Endothelial cell of umbilical vein (primary cell): ENCODE measurements around the gene OR52I2. TPM values are rescaled to one million over a fixed set of nuclear protein-coding genes. Genes with fewer than 3 reads are reported as not detected.

ENCODE experiments used
- BruUV-seq: library from RNA; stranded (reverse); fragments of 400-500 nt; replicated peaks from 2 replicates; lab custom pipeline; 2021; lab: Mats Ljungman, UMichigan
- CTCF ChIA-PET: fragments of 300-600, 350-600 bp; sonication (Branson Sonifier 250); formaldehyde crosslinking; loops from one replicate; lab custom pipeline; 2021; ENCODE audit warnings: antibody characterized with exemption, inconsistent platforms; lab: Charles Lee
- POLR2A ChIA-PET: fragments of 300-600, 350-600 bp; sonication (Branson Sonifier 250); formaldehyde crosslinking; loops from one replicate; lab custom pipeline; 2021; ENCODE audit warnings: antibody characterized with exemption, inconsistent platforms; lab: Charles Lee
- DNase-seq: peaks from one replicate; pipeline ENCODE4 v3.0.0-alpha.2; 2011; ENCODE audit warnings: low read depth, low spot score
- FAIRE-seq: peaks from 2 replicates; lab custom pipeline; 2011; peaks lifted over from hg19 to GRCh38; lab: Jason Lieb, UNC
- H2AFZ ChIP-seq: 2 replicates; pipeline ENCODE4 v1.6.0; 2012; ENCODE audit warnings: low read depth, low read length, control low read depth, inconsistent platforms
- H3K27ac ChIP-seq: 2 replicates; pipeline ENCODE4 v1.5.1; 2011; ENCODE audit warnings: low read depth, mild to moderate bottlenecking, control low read depth, low read length, moderate library complexity; ENCODE audit not compliant: insufficient read depth
- H3K27me3 ChIP-seq, 2 experiments: 2 replicates each; pipeline versions ENCODE4 v1.6.0 to v1.6.1; 2011; ENCODE audit warnings: low read length in 2 of 2, mixed read lengths in 1 of 2; ENCODE audit not compliant: control insufficient read depth in 2 of 2, insufficient read depth in 2 of 2
- H3K36me3 ChIP-seq, 2 experiments: 2 replicates in 1 of 2; 3 replicates in 1 of 2; pipeline ENCODE4 v1.5.1; 2011; ENCODE audit warnings: low read length in 2 of 2, mild to moderate bottlenecking in 1 of 2, moderate library complexity in 1 of 2; ENCODE audit not compliant: control insufficient read depth in 2 of 2, insufficient read depth in 2 of 2; ENCODE audit errors: extremely low read depth in 1 of 2
- H3K4me1 ChIP-seq: 3 replicates; pipeline ENCODE4 v1.5.1; 2011; ENCODE audit warnings: mild to moderate bottlenecking, low read length; ENCODE audit not compliant: control insufficient read depth, insufficient read depth; ENCODE audit errors: extremely low read depth
- H3K4me2 ChIP-seq: 2 replicates; pipeline ENCODE4 v1.6.1; 2011; ENCODE audit warnings: low read length, control low read depth, mixed read lengths; ENCODE audit not compliant: insufficient read depth
- H3K4me3 ChIP-seq, 3 experiments: fragments of 200-600 bp in 1 of 3; sonication (generic), shearing (Covaris generic) in 1 of 3; replicated peaks in 1 of 3; 2 replicates each; pipeline ENCODE4 v1.5.1; 2011 to 2016; ENCODE audit warnings: control low read depth in 3 of 3, low read length in 3 of 3, mild to moderate bottlenecking in 2 of 3, inconsistent platforms in 1 of 3, low read depth in 1 of 3, moderate library complexity in 1 of 3; ENCODE audit not compliant: insufficient read depth in 1 of 3
- H3K79me2 ChIP-seq: 2 replicates; pipeline ENCODE4 v1.6.0; 2012; ENCODE audit warnings: low read length, inconsistent platforms; ENCODE audit not compliant: control insufficient read depth, insufficient read depth
- H3K9ac ChIP-seq: replicated peaks from 2 replicates; pipeline ENCODE3; 2011; ENCODE audit warnings: low read length, control low read depth; ENCODE audit not compliant: insufficient read depth; ENCODE audit errors: extremely low read depth
- H3K9me1 ChIP-seq: replicated peaks from 3 replicates; pipeline ENCODE4 v1.6.0; 2011; ENCODE audit warnings: mild to moderate bottlenecking, low read length; ENCODE audit not compliant: control insufficient read depth, insufficient read depth; ENCODE audit errors: extremely low read depth
- H3K9me3 ChIP-seq: replicated peaks from 2 replicates; pipeline ENCODE4 v1.5.1; 2012; ENCODE audit warnings: low read length, inconsistent platforms; ENCODE audit not compliant: control insufficient read depth, insufficient read depth
- H4K20me1 ChIP-seq: replicated peaks from 2 replicates; pipeline ENCODE3; 2011; ENCODE audit warnings: mild to moderate bottlenecking, low read length; ENCODE audit not compliant: control insufficient read depth, insufficient read depth; ENCODE audit errors: extremely low read depth
- CTCF ChIP-seq, 2 donors: IDR thresholded peaks; 1 replicate in 1 of 2; 2 replicates in 1 of 2; pipeline ENCODE4 v1.5.1; 2011; ENCODE audit warnings: low read length in 2 of 2, mild to moderate bottlenecking in 2 of 2, moderate library complexity in 2 of 2, control low read depth in 1 of 2, inconsistent platforms in 1 of 2, low read depth in 1 of 2; ENCODE audit not compliant: insufficient read depth in 1 of 2; ENCODE audit errors: extremely low read depth in 1 of 2
- EZH2 ChIP-seq: IDR thresholded peaks from 2 replicates; pipeline ENCODE4 v1.6.1; 2012; ENCODE audit warnings: borderline replicate concordance, low read depth, mild to moderate bottlenecking, moderate library complexity, low read length, inconsistent platforms; ENCODE audit not compliant: severe bottlenecking
- FOS ChIP-seq: IDR thresholded peaks from 2 replicates; pipeline ENCODE4 v1.6.1; 2011; ENCODE audit warnings: mild to moderate bottlenecking, low read length, moderate library complexity, borderline replicate concordance; ENCODE audit not compliant: insufficient read depth
- GATA2 ChIP-seq: IDR thresholded peaks from 2 replicates; pipeline ENCODE4 v1.7.0; 2011; ENCODE audit warnings: low read depth, mild to moderate bottlenecking, moderate library complexity, mixed read lengths, low read length; ENCODE audit not compliant: insufficient read length, insufficient read depth
- JUN ChIP-seq: IDR thresholded peaks from 2 replicates; pipeline ENCODE4 v1.6.1; 2011; ENCODE audit warnings: borderline replicate concordance, low read depth; ENCODE audit not compliant: insufficient read length, insufficient read depth
- MAX ChIP-seq: IDR thresholded peaks from 2 replicates; pipeline ENCODE4 v1.6.1; 2011; ENCODE audit not compliant: insufficient read depth, insufficient read length
- MYC ChIP-seq: IDR thresholded peaks from one replicate; pipeline ENCODE4 v1.6.1; 2011; ENCODE audit warnings: mild to moderate bottlenecking, low read depth, low read length
- POLR2A ChIP-seq: IDR thresholded peaks from 2 replicates; pipeline ENCODE4 v1.6.1; 2012; ENCODE audit warnings: low read depth, mild to moderate bottlenecking, control low read depth, low read length
- POLR2AphosphoS5 ChIP-seq: IDR thresholded peaks from 2 replicates; pipeline ENCODE4 v1.6.1; 2012; ENCODE audit warnings: low read depth, mild to moderate bottlenecking, control low read depth, low read length, moderate library complexity; ENCODE audit not compliant: insufficient read depth
- dilution Hi-C: fragments of 300-500 bp; cut with MboI; formaldehyde crosslinking; loops from one replicate; pipeline ENCODE4 v1.15.0; 2019; ENCODE audit warnings: low sequenced_read_pairs; ENCODE audit not compliant: extremely low pct_ligation_motif_present
- intact Hi-C: fragments of 100-400 bp; cut with micrococcal nuclease; formaldehyde crosslinking; loops from one replicate; pipeline ENCODE4 v1.10.0; 2022
- polyA plus RNA-seq, 4 experiments: library from polyadenylated mRNA; depleted of rRNA in 3 of 4; stranded (reverse) in 3 of 4; unstranded in 1 of 4; fragments of >200 nt; gene quantifications; 2 replicates each; pipeline versions ENCODE4 v1.2.1 to v1.2.3, GENCODE V29; 2011 to 2012; ENCODE audit warnings: missing spikeins in 1 of 4
- total RNA-seq: library from RNA; stranded (reverse); gene quantifications from 2 replicates; pipeline ENCODE4 v1.2.3, GENCODE V29; 2021

Gene OR52I2
- total and polyA plus RNA-seq, 2 donors (not counting 3 experiments of a cell fraction or from before 2014, with no cell fraction given): not detected

GRCh38 chr11:4606231-4607015 lies 24.9 kb downstream of the OR52I2 start:
- H3K4me1 ChIP-seq: peaks cover 10% of the 10 kb centered on the region
- dilution Hi-C loops (no loop called here), intact Hi-C loops (loop anchor here (5.0 to 10.0 kb wide), 3 partner anchors 124 to 1628 kb away; partner anchors contain the start of genes CNGA4, FHIP1B, OR52K1 and TRIM21)
- peak overlapping the region; percentile 97 for H2AFZ ChIP-seq
- BruUV-seq: no TSS peak
- no peaks in the 10 kb centered on the region for H3K27me3 ChIP-seq
- DNase-seq: peak; percentile 62
- H3K9me1 ChIP-seq: no peaks in the 10 kb centered on the region
- no peaks in the 10 kb centered on the region for H3K79me2 ChIP-seq
- CTCF ChIA-PET: interaction anchor here (1.3 to 4.5 kb wide), 3 partner anchors 30 to 425 kb away, joined by 3 to 19 read pairs (median 8); partner anchors contain the start of gene OR51D1
- H3K4me3 ChIP-seq: peak overlapping the region in 2 of 3 experiments; percentile 16 to 93
- peaks cover 3 to 13% of the 10 kb centered on the region in 2 experiments for H3K36me3 ChIP-seq
- no peaks in the 10 kb centered on the region for H4K20me1 ChIP-seq
- H3K9ac ChIP-seq: no peak overlapping the region
- peak overlapping the region; percentile 97 for H3K4me2 ChIP-seq
- TF ChIP-seq EZH2 (no peak), FOS (no peak), POLR2AphosphoS5 (no peak), MAX (no peak), MYC (no peak), GATA2 (no peak), CTCF (IDR thresholded peaks at IDR 0.05; ENCODE audit: extremely low read depth in 1 of 2, insufficient read depth in 1 of 2, low read depth in 1 of 2, low read length in 2 of 2) (no peak), JUN (no peak), POLR2A (no peak)
- POLR2A ChIA-PET: no interaction called here
- no peaks in the 10 kb centered on the region for H3K9me3 ChIP-seq
- H3K27ac ChIP-seq: no peak overlapping the region
- FAIRE-seq: peak; percentile 40
